Measurements from ENCODE around the gene C22orf31.

The C22orf31 gene

GRCh38 chr22:29030016-29030617 is 31.5 kb downstream of the C22orf31 start:
- DNase-seq (ENCODE audit: low read depth), result peak; percentile 5
- TF ChIP-seq CTCF (IDR thresholded peaks at IDR 0.05; ENCODE audit: control insufficient read depth, insufficient read depth, low read depth, low read length, missing control alignments), result no peak
- H3K4me3 ChIP-seq (ENCODE audit: control insufficient read depth, low read depth, low read length), result peak overlapping the region; percentile 50

- DNase-seq (ENCODE audit: low read depth), result no peak
- no peak for TF ChIP-seq CTCF (IDR thresholded peaks at IDR 0.05; ENCODE audit: control insufficient read depth, insufficient read depth, low read depth, low read length, missing control alignments)
- no peak overlapping the region for H3K4me3 ChIP-seq (ENCODE audit: control insufficient read depth, low read depth, low read length)
Measured at GRCh38 chr22:29029202-29030000, 32.2 kb downstream of the C22orf31 start.

- DNase-seq (ENCODE audit: low read depth), result no peak
- no peak overlapping the region for H3K4me3 ChIP-seq (ENCODE audit: control insufficient read depth, low read depth, low read length)
- no peak for TF ChIP-seq CTCF (IDR thresholded peaks at IDR 0.05; ENCODE audit: control insufficient read depth, insufficient read depth, low read depth, low read length, missing control alignments)
Measured at GRCh38 chr22:29028468-29028867, 33.2 kb downstream of the C22orf31 start.

GRCh38 chr22:29026579-29026978 is 35.1 kb downstream of the C22orf31 start:
- H3K4me3 ChIP-seq (ENCODE audit: control insufficient read depth, low read depth, low read length), result no peak overlapping the region
- no peak for TF ChIP-seq CTCF (IDR thresholded peaks at IDR 0.05; ENCODE audit: control insufficient read depth, insufficient read depth, low read depth, low read length, missing control alignments)
- no peak for DNase-seq (ENCODE audit: low read depth)

GRCh38 chr22:29023172-29023796 is 38.3 kb downstream of the C22orf31 start:
- no peak for DNase-seq (ENCODE audit: low read depth)
- no peak overlapping the region for H3K4me3 ChIP-seq (ENCODE audit: control insufficient read depth, low read depth, low read length)
- no peak for TF ChIP-seq CTCF (IDR thresholded peaks at IDR 0.05; ENCODE audit: control insufficient read depth, insufficient read depth, low read depth, low read length, missing control alignments)

GRCh38 chr22:29022101-29022817 is 39.4 kb downstream of the C22orf31 start:
- H3K4me3 ChIP-seq (ENCODE audit: control insufficient read depth, low read depth, low read length), result no peak overlapping the region
- DNase-seq (ENCODE audit: low read depth), result no peak
- TF ChIP-seq CTCF (IDR thresholded peaks at IDR 0.05; ENCODE audit: control insufficient read depth, insufficient read depth, low read depth, low read length, missing control alignments), result no peak
